ENCODE results near the gene CYP4A22.

CYP4A22 gene

DNA sequence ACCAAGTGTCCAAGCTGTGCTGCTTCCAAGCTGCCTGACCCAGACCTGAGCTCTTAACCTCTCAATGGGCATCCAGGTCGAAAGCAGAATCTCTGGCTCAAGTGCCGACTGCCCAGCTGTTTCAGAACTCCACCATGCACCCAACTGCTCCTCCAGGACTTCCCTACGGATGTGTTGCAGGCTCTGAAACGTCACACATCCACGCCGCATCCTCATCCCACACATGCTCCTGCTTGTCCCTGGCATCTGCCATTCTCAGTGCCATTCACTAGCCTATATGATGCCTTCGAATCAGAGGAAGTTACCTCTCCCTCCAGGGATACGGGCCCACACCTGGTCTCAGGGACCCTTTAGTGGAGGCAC, 41.4 kb downstream of the CYP4A22 start:
- Histone ChIP-seq H3K4me3 (ENCODE audit: insufficient read depth, low read depth, low read length, poor library complexity, severe bottlenecking) (no peak overlapping the region), H3K9me3 (ENCODE audit: control insufficient read depth, low read length) (no peaks in the 10 kb centered on the region), H3K36me3 (ENCODE audit: control insufficient read depth, insufficient read depth, low read length) (no peaks in the 10 kb centered on the region), H3K27me3 (replicated peaks; ENCODE audit: control insufficient read depth, insufficient read depth, low read length, poor library complexity, severe bottlenecking) (peaks cover 3% of the 10 kb centered on the region), H3K4me1 (ENCODE audit: control insufficient read depth, insufficient read depth, low read length, poor library complexity, severe bottlenecking) (peaks cover 3% of the 10 kb centered on the region), H3K27ac (ENCODE audit: insufficient read depth, low read length, poor library complexity, severe bottlenecking) (no peak overlapping the region)
- DNase-seq = no peak

DNA sequence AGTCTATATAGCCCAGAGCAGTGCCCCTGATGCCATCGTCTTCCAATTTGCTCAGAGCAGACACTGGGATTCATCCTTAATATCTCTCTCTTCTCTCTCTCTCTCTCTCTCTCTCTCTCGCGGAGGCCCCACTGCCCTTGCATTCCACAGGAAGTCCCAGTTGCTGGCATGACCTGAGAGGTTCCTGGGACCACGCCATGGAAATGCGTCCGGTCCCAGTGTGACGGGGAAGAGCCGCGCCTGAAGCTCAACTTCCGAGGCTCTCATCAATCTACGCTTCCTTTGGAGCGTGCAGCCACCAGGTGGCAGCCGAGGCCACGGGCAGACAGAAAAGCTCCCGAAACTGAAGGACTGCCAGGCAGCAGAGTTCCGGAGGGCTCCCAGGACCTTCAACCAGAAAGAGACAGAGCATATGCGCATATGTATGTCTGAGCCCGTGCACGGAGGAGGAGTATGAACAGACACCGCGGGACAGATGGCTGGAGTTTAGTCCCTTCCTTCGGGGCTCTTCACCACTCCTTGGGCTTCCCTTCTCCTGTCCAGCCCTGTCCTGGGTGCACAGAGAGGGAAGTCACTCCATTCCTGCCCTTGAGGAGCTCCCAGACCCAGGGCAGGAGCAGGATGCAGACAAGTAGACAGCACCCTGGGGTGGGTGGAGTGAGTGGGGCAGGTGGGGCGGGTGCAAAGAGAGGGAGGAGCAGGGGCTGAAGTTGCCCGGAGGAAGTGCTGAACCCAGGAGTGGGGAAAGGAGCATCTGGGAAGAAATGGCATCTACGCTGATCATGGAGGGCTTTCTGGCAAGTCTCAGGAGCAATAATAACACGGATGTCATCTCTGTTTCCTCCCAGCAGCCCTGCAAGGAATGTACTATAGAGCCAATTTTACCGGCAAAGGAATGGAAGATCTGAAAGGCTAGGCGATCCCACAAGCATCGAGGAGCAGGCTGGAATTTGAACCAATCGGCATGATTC, 42.1 kb downstream of the CYP4A22 start:
- Histone ChIP-seq H3K9me3 (ENCODE audit: control insufficient read depth, low read length) (no peaks in the 10 kb centered on the region), H3K4me3 (ENCODE audit: insufficient read depth, low read depth, low read length, poor library complexity, severe bottlenecking) (peak overlapping the region; percentile 37), H3K27ac (ENCODE audit: insufficient read depth, low read length, poor library complexity, severe bottlenecking) (no peak overlapping the region), H3K36me3 (ENCODE audit: control insufficient read depth, insufficient read depth, low read length) (no peaks in the 10 kb centered on the region), H3K27me3 (replicated peaks; ENCODE audit: control insufficient read depth, insufficient read depth, low read length, poor library complexity, severe bottlenecking) (peaks cover 3% of the 10 kb centered on the region), H3K4me1 (ENCODE audit: control insufficient read depth, insufficient read depth, low read length, poor library complexity, severe bottlenecking) (peaks cover 3% of the 10 kb centered on the region)
- DNase-seq = peak; percentile 28 to 45 (median 33)

DNA sequence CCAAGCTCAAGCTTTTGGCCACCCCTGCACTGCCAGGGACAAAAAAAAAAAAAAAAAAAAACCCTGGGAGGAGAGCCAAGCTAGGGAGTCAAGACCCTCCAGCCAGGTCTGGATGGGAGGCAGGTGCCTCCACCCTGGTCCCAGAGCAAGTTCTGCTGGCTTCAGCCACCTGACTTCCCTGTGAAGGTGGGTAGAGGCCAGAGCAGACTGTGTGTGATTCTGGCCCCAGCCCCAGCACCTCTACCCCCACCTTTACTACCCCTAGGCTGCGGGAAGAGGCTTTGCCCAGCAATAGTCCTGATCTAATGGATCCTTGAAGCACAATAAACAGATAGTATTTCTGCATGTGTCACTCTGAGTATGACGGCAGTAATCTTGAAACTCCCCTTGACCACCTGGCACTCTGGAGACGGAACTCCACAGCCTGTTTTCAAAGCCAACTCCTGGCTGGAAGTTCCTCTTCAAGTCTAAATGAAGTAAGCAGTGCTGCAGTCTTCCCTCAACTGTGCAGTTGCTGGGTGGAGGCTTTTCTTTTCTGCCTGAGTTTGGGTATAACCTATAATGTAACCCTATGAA, 42.8 kb downstream of the CYP4A22 start:
- no peaks in the 10 kb centered on the region for H3K36me3 ChIP-seq (ENCODE audit: control insufficient read depth, insufficient read depth, low read length)
- DNase-seq = no peak
- H3K4me3 ChIP-seq (ENCODE audit: insufficient read depth, low read depth, low read length, poor library complexity, severe bottlenecking) = no peak overlapping the region
- H3K9me3 ChIP-seq (ENCODE audit: control insufficient read depth, low read length) = no peaks in the 10 kb centered on the region
- no peak overlapping the region for H3K27ac ChIP-seq (ENCODE audit: insufficient read depth, low read length, poor library complexity, severe bottlenecking)
- H3K4me1 ChIP-seq (ENCODE audit: control insufficient read depth, insufficient read depth, low read length, poor library complexity, severe bottlenecking) = peaks cover 3% of the 10 kb centered on the region
- peaks cover 3% of the 10 kb centered on the region for H3K27me3 ChIP-seq (replicated peaks; ENCODE audit: control insufficient read depth, insufficient read depth, low read length, poor library complexity, severe bottlenecking)

DNA sequence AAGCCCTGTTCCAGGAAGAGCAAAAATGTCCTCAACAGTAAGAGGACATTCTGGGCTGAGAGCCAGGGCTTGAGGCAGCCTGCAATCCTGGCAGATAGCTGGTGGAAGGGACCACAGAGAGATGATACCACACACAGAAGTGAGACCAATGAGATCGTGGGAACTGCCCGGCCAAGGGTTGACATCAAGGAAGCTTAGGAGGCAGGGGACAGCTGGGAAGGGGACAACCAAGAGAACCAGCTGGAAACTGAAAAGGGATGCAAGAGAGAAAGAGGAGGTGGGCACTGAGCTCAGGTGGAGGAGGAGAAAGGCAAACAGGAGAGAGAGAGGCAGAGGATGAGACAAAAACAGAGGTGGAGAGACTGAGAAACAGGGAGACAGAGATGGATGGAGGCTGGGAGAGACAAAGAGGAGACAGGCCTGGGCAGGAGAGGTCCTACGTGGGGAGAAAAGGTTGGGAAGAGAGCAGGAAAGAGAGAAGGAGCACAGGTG, 43.4 kb downstream of the CYP4A22 start:
- H3K27me3 ChIP-seq (replicated peaks; ENCODE audit: control insufficient read depth, insufficient read depth, low read length, poor library complexity, severe bottlenecking) = peaks cover 3% of the 10 kb centered on the region
- no peak overlapping the region for H3K4me3 ChIP-seq (ENCODE audit: insufficient read depth, low read depth, low read length, poor library complexity, severe bottlenecking)
- DNase-seq = no peak

DNA sequence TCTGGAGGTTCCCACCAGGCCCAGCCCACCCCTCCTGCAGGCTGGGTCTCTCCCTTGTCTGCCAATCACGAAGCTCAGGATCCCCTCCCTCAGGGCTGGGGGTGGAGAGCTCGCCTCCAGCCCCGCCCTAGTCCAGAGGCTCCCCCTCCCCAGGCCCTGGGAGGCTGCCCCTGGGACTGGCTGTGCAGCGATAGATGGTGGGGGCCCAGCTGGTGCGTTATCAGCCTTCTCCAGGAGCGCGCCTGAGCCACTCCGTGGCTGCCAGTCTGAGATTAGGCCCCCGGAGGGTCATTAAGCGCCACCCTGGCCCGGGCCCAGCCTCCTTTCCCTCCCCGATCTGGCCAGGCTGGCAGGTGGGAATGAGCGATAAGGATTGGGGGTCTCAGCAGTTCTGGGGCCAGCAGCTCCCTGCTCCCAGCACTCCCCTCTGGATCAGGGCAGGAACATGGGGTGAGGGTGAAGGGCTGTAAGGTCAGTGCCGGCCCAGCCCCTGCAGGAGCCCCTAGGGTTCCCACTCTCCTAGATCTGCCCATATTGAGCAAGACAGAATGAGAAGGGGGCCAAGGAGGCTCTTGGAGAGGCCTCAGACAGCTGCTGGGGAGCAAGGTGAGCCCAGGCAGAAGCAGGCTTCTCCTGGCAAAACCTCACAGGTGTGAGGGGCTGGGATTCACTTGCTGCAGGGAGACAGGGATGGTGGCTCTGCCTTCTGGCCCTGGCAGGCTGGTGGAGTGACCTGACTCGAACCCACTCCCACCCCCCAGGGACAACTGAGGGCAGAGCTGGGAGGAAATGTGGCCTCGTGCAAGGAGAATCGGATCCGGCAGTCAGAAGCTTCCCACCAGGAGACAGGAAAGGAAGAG, 44.1 kb downstream of the CYP4A22 start:
- no peaks in the 10 kb centered on the region for H3K36me3 ChIP-seq (ENCODE audit: control insufficient read depth, insufficient read depth, low read length)
- peaks cover 3% of the 10 kb centered on the region for H3K4me1 ChIP-seq (ENCODE audit: control insufficient read depth, insufficient read depth, low read length, poor library complexity, severe bottlenecking)
- no peak for DNase-seq
- no peak overlapping the region for H3K4me3 ChIP-seq (ENCODE audit: insufficient read depth, low read depth, low read length, poor library complexity, severe bottlenecking)
- H3K27me3 ChIP-seq (replicated peaks; ENCODE audit: control insufficient read depth, insufficient read depth, low read length, poor library complexity, severe bottlenecking) = peaks cover 3% of the 10 kb centered on the region
- no peak overlapping the region for H3K27ac ChIP-seq (ENCODE audit: insufficient read depth, low read length, poor library complexity, severe bottlenecking)
- H3K9me3 ChIP-seq (ENCODE audit: control insufficient read depth, low read length) = no peaks in the 10 kb centered on the region

More for the DNA sequence above, 43.4 kb downstream of the CYP4A22 start:
- H3K27ac ChIP-seq (ENCODE audit: insufficient read depth, low read length, poor library complexity, severe bottlenecking) = no peak overlapping the region
- H3K4me1 ChIP-seq (ENCODE audit: control insufficient read depth, insufficient read depth, low read length, poor library complexity, severe bottlenecking) = peaks cover 3% of the 10 kb centered on the region
- H3K36me3 ChIP-seq (ENCODE audit: control insufficient read depth, insufficient read depth, low read length) = no peaks in the 10 kb centered on the region
- H3K9me3 ChIP-seq (ENCODE audit: control insufficient read depth, low read length) = no peaks in the 10 kb centered on the region

DNA sequence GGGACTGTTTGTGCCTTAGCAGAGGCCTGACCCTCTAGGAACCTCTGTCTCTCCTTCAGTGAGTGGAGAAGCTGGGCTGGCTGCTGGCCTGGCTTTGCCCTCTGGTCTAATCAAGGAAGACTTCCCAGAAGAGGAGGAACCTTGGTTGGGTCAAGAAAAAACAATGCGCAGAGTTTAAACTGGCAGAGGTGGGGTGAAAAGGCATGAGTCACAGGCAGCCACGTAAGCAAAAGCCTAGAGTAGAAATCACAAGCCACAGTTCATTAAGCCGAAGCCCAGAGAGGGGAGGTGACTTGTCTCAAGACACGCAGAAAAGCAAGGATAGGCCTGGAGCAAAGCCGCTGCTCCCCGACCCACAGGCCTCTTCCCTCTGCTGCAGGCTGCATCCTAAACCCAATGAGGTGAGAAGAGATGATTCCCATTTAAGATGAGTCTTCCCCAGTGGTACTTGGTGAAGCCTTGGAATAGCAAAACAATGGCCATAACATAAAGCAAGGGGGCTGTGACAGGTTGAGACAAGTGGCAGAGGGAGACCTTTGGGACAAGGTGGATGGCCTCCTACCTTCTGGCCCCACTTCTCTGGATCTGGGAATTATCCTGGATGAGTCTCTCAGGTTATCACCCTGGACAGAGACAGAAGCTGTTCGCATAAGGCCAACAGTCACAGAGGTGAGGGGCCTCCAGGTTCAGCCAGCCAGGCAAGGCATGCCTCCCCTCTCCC, 44.9 kb downstream of the CYP4A22 start:
- peaks cover 3% of the 10 kb centered on the region for H3K4me1 ChIP-seq (ENCODE audit: control insufficient read depth, insufficient read depth, low read length, poor library complexity, severe bottlenecking)
- DNase-seq = no peak
- no peak overlapping the region for H3K4me3 ChIP-seq (ENCODE audit: insufficient read depth, low read depth, low read length, poor library complexity, severe bottlenecking)
- no peak overlapping the region for H3K27ac ChIP-seq (ENCODE audit: insufficient read depth, low read length, poor library complexity, severe bottlenecking)
- H3K36me3 ChIP-seq (ENCODE audit: control insufficient read depth, insufficient read depth, low read length) = no peaks in the 10 kb centered on the region
- peaks cover 3% of the 10 kb centered on the region for H3K27me3 ChIP-seq (replicated peaks; ENCODE audit: control insufficient read depth, insufficient read depth, low read length, poor library complexity, severe bottlenecking)
- no peaks in the 10 kb centered on the region for H3K9me3 ChIP-seq (ENCODE audit: control insufficient read depth, low read length)

DNA sequence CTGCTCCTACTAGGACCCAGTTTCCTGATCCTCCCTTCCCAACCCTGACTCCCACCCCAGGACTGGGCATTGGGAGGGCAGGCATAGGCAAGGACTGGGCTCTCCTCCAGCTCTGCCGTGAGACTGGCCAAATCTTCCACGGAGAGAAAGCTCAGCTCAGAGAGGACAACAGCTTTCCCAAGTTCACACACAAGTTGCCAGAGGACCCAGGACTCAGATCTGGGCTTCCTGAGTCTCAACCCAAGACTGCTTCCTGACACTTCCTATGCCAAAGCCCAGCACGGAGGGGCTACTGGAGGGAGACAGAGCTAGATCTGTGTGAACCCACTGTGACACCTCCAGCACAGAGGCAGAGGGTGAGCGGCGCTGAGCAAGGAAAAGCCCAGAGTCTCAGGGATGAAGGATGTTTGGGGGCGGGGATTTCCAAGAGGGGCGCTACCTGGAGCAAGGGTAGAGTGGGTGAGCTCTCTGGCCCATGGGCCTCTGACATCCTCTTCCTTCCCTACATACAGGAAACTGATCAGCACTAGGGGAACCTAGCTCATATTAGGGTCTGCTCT, 45.5 kb downstream of the CYP4A22 start:
- Histone ChIP-seq H3K36me3 (ENCODE audit: control insufficient read depth, insufficient read depth, low read length) (no peaks in the 10 kb centered on the region), H3K4me3 (ENCODE audit: insufficient read depth, low read depth, low read length, poor library complexity, severe bottlenecking) (no peak overlapping the region), H3K27ac (ENCODE audit: insufficient read depth, low read length, poor library complexity, severe bottlenecking) (no peak overlapping the region), H3K4me1 (ENCODE audit: control insufficient read depth, insufficient read depth, low read length, poor library complexity, severe bottlenecking) (peaks cover 3% of the 10 kb centered on the region), H3K27me3 (replicated peaks; ENCODE audit: control insufficient read depth, insufficient read depth, low read length, poor library complexity, severe bottlenecking) (peaks cover 3% of the 10 kb centered on the region), H3K9me3 (ENCODE audit: control insufficient read depth, low read length) (no peaks in the 10 kb centered on the region)
- DNase-seq = no peak

DNA sequence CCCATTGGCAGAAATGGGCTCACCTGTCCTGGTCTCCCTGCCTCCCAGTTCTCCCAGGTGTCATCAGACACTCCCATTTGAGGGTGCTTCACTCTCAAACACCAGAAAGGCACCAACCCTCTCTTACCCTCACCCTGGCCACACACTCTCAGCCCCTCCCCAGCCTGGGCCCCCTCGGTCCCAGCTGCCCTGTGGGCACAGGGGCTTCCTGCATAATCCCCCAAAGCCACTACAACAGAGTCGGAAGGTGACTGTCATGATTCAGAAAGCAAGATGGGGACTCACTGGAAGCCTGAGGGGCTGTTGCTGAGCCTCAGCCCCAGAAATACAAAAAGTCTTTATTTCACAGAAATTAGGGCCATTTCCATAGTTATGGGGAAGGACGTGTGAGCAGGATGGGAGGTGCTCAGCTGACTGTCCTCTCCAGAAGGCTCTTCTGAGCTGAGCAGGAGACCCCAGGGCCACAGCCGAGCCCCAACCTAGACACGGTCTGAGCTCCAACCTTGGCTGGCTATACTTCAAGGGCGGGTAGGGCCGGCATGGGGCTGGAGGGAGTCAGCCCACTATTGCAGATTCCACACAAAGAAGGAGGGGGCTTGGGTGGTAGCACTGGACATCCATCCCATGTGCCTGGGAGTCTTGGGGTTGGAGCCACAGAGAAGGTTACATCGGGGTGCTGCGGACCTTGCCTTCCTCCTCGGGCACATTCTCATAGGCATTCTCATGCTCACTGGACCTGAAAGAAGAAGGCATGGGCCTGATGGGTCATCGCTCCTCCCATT, 46.3 kb downstream of the CYP4A22 start:
- no peak for DNase-seq
- H3K9me3 ChIP-seq (ENCODE audit: control insufficient read depth, low read length) = no peaks in the 10 kb centered on the region
- peaks cover 3% of the 10 kb centered on the region for H3K27me3 ChIP-seq (replicated peaks; ENCODE audit: control insufficient read depth, insufficient read depth, low read length, poor library complexity, severe bottlenecking)
- H3K4me1 ChIP-seq (ENCODE audit: control insufficient read depth, insufficient read depth, low read length, poor library complexity, severe bottlenecking) = peaks cover 3% of the 10 kb centered on the region
- H3K27ac ChIP-seq (ENCODE audit: insufficient read depth, low read length, poor library complexity, severe bottlenecking) = no peak overlapping the region
- no peak overlapping the region for H3K4me3 ChIP-seq (ENCODE audit: insufficient read depth, low read depth, low read length, poor library complexity, severe bottlenecking)
- H3K36me3 ChIP-seq (ENCODE audit: control insufficient read depth, insufficient read depth, low read length) = no peaks in the 10 kb centered on the region
